Measurements from ENCODE around the gene SMARCA2.
A peak's percentile ranks its signal among the peaks of the same experiment; 100 is the strongest.
"Not testable (repeated sequence)": the region's sequence is repeated elsewhere in the genome, so short reads cannot be mapped to it uniquely, and the experiment has no call there.

The SMARCA2 gene

DNA sequence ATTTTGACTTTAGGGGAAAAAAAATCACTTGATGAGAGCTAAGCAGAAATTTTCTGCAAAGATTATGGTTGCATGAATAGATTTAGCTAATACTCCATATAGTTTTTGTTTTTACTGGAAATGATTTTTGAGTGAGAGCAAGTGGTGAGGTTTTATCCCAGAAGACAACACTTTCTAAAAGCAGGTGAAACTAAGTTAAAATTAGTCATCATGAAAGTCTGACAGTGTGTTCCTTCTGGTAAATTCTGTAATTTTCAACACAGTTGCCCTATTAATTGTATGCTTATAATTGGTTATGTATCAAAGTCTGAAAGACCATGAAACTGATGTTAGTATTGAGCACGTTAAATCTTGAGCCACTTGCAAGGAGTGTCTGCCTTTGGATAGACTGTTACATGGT is 91.5 kb downstream of the SMARCA2 start:
- no peak for DNase-seq

DNA sequence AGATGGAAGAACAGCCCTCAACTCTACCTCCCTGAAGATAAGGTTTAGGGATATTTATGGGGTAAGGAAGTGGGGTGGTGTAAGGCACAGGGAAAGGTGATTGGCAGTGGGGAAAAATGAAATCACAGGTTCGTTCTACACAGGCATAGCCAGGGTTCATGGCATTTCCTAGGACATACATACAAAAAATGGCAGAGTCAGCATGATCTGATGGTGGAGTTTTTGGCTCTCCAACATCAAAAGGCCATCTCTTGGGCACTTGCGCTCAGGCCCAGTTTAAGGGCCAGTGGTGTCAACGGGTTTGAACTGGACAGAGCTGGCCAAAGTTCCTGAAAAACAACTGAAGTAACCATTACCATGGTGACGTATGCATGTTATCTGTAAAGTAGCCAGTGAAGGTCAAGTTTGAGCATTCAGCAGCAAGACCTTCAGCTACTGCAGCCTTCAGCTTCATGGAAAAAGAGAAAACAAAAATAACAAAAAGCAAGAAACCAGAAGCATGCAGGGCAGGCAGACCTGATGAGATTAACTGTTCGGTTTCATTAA is 92.8 kb downstream of the SMARCA2 start:
- DNase-seq = no peak

DNA sequence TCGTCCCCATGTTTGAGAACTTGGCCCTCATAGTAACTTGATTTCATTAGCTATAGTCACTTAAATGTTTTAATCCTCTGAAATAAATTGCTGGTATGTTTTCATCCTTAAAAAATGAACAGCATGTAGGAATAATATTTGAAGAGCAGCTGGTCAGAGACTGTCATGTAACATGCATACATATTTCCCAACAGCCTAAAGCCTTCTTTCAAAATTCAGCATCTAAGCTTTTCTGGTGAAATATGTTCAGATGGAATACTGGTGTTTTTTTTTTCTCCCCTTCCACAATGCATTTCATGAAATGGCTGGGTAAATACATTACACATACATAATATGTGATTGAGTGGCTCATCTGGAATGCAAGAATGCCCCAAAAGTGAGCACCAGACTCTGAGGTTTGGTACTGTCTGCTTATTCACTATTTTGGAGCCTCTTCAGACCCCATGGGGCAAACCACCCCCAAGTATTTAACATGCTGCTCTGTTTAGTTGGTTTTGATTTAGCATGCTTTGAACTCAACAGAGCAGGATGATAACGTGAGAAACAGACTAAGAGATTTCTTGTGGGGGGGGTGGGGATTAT is 94.0 kb downstream of the SMARCA2 start:
- no peak for DNase-seq

DNA sequence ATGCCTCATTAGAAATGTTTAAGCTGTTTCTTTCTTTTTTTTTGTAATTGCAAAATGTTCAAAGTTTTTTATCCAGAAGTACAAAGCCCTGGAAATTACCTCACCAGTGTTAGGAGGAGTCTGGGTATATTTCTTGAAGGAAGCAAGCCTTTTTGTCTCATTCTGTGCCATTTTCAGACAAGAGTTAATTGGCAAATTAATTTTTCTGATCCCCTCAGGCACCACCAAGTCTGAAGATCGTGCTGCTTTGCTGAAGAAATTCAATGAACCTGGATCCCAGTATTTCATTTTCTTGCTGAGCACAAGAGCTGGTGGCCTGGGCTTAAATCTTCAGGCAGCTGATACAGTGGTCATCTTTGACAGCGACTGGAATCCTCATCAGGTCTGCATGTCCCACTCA is 94.9 kb downstream of the SMARCA2 start:
- DNase-seq = no peak

- peak in 1 of 2 donors; percentile 5 for DNase-seq
Measured at GRCh38 chr9:2116073-2116472, 100.9 kb downstream of the SMARCA2 start.

GRCh38 chr9:2117527-2117926 is 102.4 kb downstream of the SMARCA2 start:
- DNase-seq = no peak

GRCh38 chr9:2119566-2119965 is 104.4 kb downstream of the SMARCA2 start:
- no peak for DNase-seq

GRCh38 chr9:2120926-2121689 is 106.0 kb downstream of the SMARCA2 start:
- DNase-seq = no peak

DNA sequence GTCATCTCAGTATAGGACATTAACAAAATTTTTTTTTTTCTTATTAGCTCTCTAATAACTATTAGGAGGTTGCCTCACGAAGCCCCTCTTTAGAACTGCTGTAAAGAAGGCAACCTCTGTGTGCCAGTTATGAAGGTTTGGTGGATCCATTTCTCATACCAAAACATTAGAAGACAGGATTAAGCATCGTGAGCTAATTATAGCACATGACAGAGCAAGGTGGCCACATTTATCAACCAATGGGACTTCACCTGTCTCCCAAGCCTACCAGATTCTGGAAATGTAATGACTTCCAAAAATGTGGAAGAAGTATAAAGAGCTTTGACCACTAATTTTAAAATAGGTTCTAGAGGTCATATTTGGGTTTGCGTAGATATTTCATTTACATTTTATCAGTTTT is 107.2 kb downstream of the SMARCA2 start:
- no peak for DNase-seq

DNA sequence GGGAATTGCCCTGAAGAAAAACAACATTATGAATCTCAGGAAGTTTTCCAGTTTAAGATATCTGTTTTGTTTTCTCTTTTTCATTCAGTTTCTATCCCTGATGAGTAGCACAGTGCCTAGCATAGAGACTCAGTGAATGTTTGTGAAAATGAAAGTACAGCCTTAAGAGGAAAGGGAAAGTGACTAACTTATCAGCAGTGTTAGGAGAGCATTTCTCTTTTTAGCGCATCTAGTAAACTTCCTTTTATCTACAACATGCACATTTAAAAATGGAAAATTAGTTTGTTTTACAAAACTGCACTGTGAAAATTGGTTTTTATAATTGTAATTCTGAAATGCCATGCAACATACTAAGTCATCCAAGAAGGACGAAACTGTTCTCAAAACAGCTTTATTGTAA is 110.8 kb downstream of the SMARCA2 start:
- no peak for DNase-seq

GRCh38 chr9:2126331-2126803 is 111.2 kb downstream of the SMARCA2 start:
- DNase-seq = no peak

- no peak for DNase-seq
Measured at GRCh38 chr9:2127486-2127885, 112.3 kb downstream of the SMARCA2 start.

DNA sequence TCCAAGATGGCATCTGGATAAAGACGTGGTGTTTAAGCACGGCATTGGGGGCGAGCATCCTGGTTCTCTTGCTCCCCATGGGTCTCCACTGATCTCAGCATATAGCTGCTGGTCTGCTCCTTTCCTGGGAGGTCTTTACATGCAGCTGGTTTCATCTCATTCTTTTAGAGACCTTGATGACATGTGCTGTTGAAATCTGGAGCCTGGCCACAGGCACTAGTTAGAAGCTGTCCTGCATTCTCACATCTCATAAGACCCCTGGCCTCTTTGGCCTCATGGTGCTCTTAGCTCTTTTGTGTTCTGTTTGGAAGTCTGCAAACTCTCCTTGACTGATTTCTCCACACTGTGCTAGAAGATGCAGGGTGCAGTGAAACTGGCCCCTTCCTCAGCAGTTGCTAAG is 113.0 kb downstream of the SMARCA2 start:
- no peak for DNase-seq

DNA sequence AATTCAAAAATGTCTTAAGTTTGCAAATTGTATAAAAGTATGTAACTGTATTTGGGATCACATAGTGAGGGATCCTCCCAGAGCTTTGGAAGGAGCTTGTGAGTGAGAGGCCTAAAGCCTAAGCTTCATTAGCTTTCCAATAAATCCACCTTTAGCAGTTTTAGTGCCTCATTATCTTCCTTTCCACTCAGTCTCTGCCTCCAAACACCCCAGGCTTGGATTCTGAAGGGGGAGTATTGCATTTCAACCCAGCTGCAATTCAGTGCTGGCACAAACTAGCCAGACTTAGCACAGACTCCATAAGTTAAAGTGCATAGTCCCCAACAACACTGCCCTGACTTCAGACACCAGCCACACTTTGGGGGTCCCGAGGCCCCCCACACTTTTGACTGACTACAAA is 113.5 kb downstream of the SMARCA2 start:
- no peak for DNase-seq

DNA sequence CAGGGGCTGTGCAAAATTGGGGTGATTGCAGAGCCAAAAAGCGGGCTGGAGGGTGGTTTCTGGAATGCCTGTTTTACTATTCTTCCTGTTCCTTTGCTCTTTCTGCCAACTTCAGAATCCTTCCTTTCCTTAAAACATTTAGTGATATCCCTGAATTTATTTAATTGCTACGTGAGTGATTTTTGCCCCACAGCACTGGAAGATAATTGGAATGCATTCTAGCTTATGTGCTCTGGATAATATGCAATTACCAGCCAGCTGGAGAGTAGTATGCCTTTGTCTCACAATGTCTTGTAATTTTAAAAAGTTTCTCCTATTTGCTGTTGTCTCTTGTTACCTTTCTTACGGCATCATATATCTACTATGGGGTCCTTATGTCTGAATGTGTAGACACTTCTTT is 115.8 kb downstream of the SMARCA2 start:
- DNase-seq = no peak

DNA sequence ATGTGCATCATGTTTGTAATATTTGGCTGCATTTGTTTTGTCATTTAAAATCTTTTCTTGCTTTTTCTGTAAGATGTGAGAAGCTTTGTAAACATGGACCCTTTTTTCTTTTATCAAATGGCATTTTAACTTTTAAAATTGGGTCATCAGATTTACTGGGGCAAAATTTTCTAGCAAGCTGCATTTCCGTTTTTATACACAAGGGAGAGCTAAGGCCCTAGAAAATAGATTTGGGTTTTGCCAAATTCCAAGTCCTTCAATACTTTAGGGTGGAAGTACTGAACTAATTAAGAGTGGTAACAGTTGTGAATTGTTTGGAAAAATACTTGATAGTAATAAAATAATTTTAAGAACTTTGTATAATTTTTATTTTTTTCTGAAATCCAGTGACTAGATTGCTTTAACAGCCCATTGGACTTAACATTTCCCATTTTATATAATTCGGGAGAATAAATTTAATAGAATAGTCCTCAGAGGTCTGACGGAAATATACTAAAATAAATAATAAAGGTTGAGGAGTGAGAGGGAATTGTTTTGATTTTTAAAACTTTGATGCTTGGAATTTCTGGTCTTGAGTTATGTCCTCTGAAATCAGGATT is 117.4 kb downstream of the SMARCA2 start:
- no peak for DNase-seq

DNA sequence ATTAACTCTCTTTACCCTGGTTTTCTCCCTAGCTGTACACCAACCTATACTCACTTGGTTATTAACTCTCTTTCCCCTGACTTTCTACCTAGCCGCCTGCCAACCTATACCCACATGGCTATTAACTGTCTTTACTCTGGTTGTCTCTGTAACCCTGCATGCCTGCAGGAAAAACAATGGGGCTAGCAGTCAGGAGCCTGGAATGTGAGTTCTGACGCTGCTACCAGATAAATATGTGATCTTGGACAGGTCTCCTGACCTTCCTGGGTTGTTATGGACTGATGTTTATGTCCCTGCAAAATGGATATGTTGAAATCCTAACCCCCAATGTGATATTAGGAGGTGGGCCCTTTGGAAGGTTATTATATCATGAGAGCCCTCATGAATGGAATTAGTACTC is 119.2 kb downstream of the SMARCA2 start:
- no peak for DNase-seq

- no peak for DNase-seq
Measured at GRCh38 chr9:2138646-2139045, 123.5 kb downstream of the SMARCA2 start.

DNA sequence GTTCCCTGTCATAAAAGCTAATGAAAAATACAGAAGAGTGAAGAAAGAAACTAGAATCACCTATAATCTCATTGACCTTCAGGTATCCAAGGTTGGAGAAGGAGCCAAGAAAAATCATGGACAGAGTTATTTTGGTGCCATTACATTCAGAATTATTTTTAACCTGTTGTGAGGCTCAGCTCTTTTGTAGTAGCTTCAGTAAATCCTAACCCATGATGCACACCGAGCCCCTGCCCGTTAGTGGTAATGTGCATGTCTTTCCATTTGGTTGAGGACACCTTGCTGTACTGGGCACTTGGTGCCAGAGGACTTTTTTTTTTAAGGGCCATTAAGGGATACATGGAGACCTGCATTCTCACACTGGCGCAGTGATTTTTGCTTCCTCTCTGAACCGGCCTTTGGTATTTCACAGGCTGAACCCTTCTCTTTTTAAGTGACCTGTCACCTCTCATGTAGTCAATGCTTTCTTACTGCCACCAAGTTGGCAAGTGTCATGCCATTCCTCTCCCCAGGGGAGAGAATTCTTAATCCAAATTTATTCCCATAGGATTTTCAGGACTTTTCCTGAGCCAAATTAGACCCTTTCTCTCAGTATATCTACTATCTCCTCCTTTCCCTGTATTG is 125.6 kb downstream of the SMARCA2 start:
- DNase-seq = no peak

GRCh38 chr9:2142212-2142611 is 127.1 kb downstream of the SMARCA2 start:
- DNase-seq = no peak

GRCh38 chr9:2144619-2145018 is 129.5 kb downstream of the SMARCA2 start:
- no peak for DNase-seq

DNA sequence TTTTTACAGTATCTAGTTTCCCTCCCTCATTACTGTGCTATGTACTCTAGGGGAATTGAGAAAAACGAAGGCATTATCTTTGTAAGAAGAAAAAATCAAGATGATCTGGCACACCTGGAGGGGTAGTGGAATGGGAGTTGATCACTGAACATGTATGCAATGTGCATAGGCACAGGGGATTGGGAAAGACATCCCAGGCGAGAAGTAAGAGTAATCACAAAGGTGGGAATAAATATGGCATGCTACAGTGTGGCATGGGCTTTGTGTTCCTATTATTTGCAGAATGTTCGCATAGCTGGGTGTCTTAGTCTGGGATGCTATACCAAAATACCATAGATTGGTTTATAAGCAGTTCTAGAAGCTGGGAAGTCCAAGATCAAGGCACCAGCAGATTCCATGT is 130.6 kb downstream of the SMARCA2 start:
- DNase-seq = no peak

DNA sequence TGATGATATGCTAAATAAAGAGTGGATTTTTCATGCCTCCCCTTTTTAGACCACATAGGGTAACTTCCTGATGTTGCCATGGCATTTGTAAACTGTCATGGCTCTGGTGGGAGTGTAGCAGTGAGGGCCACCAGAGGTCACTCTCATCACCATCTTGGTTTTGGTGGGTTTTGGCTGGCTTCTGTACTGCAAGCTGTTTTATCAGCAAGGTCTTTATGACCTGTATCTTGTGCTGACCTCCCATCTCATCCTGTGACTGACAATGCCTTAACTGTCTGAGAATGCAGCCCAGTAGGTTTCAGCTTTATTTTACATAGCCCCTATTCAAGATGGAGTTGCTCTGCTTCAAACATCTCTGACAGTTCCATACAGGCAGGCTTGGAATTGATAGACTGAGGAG is 131.6 kb downstream of the SMARCA2 start:
- DNase-seq = not testable (repeated sequence)

DNA sequence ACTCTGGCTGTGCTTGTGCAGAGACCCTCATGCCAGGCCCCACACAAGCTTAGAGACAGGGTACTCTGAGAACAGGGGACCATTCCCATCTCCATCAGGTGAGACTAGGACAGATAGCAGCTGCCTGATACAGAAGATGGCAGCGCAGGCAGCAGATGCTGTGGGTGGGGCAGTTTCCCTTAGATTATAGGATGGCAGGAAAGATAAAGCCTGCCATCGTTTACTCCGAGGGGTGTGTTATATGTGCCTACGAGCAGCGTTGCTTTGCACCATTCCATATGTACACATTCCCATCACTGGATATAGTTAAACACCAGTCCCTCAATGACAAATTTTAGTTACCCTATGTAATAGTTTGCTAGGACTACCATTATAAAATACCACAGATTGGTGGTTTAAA is 135.2 kb downstream of the SMARCA2 start:
- no peak for DNase-seq
